GM15510 (cell line): ENCODE results near the gene RMC1.

Experiments
- POLR2A ChIP-seq: IDR thresholded peaks from 3 replicates; pipeline ENCODE4 v1.6.1; 2011; ENCODE audit warnings: borderline replicate concordance; ENCODE audit not compliant: insufficient read length; ENCODE audit errors: extremely low read depth

RMC1 gene

DNA sequence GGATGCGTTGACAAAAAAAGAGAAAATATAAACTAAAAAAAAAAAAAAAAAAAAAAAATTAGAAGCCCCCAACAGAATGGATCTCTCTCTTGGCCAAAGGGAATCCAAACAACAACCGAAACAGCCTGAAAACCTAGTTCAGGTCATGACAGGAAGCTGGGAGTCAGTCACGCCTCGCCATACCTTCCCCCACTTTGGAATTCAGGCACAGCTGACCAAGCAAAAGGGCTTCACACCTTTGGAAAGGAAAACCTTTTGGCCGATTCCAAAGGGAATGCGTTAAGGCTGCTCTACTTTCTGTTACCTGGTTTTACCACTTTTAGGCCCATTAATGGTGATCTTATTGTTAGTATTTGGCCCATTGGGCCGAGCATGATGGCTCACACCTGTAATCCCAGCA lies 17.9 kb upstream of the RMC1 start:
- TF ChIP-seq POLR2A, result no peak

DNA sequence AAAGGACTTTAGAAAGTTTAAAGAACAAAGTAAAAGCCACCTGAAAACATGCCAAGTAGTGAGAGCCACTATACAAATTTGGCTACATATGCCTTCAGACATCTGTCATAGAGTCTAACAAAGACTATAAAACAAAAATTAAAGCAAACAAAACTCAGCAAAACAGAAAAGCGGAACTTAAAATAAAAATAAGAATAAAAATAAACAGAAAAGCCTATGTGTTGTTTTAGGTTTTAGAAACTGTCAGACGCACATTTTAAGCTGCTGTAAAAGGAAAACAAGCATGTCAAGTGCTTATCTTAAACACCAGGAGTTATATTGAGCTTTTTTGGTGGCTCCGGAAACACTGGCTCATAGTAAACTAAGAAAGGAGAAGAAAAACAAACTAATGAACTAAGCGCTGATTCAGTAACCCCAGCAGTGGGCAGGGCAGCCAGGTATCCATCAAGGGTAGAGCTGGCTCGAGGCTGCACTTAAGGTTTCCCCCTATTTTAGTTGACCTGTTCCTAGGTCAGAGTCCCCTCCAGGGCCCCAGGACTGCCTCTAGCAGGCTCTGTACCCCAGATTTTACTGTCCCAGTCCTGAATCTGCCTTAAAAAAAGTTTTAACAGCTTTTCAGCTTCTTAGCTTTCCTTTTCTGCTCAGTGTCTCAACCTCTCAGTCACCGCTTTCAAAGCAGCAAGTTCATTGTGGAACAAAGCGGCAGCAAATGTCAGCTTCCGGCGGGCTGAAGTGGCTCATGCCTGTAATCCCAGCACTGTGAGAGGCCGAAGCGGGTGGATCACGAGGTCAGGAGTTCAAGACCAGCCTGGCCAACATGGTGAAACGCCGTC lies 15.4 kb upstream of the RMC1 start:
- peak; percentile 17 for TF ChIP-seq POLR2A

GRCh38 chr18:23493654-23494053 lies 9.7 kb upstream of the RMC1 start:
- TF ChIP-seq POLR2A, result no peak

- no peak for TF ChIP-seq POLR2A
These were observed 8.3 kb upstream of the RMC1 start for GRCh38 chr18:23494992-23495391.

DNA sequence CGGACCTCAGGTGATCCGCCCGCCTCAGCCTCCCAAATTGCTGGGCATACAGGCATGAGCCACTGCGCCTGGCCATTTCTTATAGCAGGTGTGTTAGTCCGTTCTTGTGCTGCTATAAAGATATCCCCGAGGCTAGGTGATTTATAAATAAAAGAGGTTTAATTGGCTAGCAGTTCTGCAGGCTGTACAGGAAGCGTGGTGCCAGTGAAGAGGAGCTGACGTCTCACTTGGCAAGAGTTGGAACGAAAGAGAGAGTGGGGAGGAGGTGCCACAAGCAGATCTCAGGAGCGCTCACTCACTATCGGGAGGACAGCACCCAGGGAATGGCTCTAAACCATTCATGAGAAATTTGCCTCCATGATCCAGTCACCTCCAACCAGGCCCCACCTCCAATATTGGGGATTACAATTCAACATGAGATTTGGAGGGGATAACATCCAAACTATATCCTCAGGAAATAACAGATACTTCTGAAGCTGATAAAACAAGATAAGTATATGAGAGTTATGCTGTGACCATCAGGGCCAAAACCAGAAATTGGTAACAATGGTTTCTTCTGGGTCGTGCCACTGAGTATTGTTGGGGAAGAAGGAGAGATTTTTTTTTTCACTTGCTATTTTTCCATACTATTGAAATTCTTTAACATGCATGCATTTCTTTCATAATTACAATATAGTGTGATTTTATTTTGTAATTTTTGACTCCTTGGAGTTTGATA lies 7.4 kb upstream of the RMC1 start:
- no peak for TF ChIP-seq POLR2A

DNA sequence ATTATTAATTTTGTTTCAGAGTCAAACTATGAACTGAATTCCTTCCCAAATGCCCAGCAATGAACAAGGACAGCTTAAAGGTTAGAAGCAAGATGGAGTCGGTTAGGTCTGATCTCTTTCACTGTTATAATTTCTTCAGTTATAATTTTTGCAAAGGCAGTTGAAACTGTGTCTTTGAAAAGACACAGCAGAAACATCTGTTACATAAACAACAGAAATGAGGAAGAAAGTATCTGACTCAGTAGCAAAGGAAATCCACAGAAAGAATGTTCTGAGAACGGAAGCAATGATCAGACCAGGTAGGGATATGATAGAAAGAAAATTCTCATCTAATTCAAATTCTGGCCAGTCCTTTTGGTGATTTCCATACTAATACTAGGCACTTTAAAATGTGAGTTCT lies 5.2 kb upstream of the RMC1 start:
- no peak for TF ChIP-seq POLR2A

DNA sequence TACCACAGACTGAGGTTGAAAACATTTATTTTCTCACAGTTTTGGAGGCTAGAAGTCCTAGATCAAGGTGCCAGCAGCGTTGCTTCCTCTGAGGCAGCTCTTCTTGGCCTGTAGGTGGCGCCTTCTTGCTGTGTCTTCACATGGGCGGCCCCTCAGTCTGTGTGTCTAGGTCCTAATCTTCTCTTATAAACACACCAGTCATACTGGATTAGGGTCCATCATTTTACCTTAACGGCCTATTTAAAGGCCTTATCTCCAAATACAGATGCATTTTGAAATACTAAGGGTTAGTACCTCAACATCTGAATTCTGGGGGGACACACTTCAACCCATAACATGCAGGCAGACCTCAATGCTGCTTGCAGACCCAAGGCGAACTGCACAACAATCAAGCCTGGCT lies 4.4 kb upstream of the RMC1 start:
- no peak for TF ChIP-seq POLR2A

GRCh38 chr18:23499291-23499781 lies 4.0 kb upstream of the RMC1 start:
- TF ChIP-seq POLR2A, result no peak

DNA sequence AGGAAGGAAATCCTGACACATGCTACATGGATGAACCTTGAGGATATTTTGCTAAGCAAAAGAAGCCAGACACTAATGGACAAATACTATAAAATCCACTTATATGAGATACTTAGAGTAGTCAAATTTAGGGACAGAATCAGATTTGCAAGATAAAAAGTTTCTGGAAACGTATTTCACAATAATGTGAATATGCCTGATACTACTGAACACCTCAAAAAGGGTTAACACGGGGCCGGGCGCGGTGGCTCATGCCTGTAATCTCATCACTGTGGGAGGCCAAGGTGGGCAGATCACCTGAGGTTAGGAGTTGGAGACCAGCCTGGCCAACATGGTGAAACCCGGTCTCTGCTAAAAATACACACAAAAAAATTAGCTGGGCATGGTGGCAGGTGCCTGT lies 1.7 kb upstream of the RMC1 start:
- no peak for TF ChIP-seq POLR2A

DNA sequence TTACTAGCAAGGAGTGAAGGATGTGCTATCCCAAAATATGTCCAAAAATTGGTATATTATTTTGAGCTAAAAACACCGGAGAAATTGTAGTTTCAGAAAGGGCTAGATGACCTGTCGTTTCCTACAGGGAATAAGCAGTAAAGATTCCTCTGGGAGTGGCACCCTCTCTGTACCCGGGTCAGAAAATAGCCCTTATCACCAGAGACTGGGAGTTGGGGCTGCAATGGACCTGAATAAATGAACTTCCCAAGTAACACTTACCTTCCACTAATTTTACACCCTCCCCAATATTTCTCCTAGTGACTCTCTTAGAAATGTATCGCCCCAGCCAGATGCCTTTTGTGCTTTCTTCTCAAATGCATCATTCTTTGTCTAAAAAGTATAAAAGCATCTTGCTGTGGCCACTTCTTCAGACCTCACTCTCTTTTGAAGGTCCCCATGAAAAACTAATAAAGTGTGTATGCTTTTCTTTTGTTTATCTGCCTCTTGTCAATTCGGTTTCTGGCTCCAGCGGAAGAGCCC lies 734 bp upstream of the RMC1 start:
- no peak for TF ChIP-seq POLR2A

GRCh38 chr18:23503963-23504344 lies 643 bp downstream of the RMC1 start:
- TF ChIP-seq POLR2A, result no peak

GRCh38 chr18:23504720-23505119 lies 1.4 kb downstream of the RMC1 start:
- TF ChIP-seq POLR2A, result no peak

DNA sequence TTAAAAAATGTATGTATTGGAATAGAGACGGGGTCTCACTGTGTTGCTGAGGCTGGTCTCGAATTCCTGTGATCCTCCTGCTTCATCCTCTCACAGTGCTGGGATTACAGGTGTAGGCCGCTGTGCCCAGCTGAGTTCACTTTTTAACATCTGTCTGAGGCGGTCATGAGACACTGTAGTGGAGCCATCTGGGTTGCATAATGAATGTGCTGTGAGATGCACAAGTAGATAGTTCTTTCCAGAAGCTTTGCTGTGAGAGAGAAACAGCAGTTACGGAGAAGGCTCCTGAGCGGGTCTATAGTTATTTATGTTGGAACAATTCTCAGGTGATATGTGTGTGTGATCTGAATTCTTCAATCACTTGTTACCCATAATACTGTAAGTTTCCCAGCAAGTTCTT lies 3.1 kb downstream of the RMC1 start:
- TF ChIP-seq POLR2A, result no peak

DNA sequence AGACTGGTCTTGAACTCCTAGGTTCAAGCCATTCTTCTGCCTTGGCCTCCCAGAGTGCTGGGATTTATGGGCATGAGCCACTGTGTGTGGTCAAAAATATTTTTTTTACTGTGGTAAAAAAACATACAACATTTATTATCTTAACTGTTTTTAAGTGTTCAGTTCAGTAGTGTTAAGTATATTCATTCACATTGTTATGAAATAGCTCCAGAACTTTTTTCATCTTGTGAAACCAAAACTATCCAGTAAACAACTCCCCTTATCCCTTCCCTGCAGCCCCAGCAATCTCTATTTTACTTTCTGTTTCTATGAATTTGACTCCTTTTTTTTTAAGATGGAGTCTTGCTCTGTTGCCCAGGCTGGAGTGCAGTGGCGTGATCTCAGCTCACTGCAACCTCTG lies 9.3 kb downstream of the RMC1 start:
- no peak for TF ChIP-seq POLR2A

GRCh38 chr18:23515911-23516546 lies 12.7 kb downstream of the RMC1 start:
- TF ChIP-seq POLR2A, result no peak
